Measurements from ENCODE around the gene TMCC3. TPM values are rescaled to one million over a fixed set of nuclear protein-coding genes. Genes with fewer than 3 reads are reported as not detected.

The TMCC3 gene
- total and polyA plus RNA-seq, 2 of the 13 experiments (the other 11 are each of a cell fraction or from before 2014, with no cell fraction given): not detected

DNA sequence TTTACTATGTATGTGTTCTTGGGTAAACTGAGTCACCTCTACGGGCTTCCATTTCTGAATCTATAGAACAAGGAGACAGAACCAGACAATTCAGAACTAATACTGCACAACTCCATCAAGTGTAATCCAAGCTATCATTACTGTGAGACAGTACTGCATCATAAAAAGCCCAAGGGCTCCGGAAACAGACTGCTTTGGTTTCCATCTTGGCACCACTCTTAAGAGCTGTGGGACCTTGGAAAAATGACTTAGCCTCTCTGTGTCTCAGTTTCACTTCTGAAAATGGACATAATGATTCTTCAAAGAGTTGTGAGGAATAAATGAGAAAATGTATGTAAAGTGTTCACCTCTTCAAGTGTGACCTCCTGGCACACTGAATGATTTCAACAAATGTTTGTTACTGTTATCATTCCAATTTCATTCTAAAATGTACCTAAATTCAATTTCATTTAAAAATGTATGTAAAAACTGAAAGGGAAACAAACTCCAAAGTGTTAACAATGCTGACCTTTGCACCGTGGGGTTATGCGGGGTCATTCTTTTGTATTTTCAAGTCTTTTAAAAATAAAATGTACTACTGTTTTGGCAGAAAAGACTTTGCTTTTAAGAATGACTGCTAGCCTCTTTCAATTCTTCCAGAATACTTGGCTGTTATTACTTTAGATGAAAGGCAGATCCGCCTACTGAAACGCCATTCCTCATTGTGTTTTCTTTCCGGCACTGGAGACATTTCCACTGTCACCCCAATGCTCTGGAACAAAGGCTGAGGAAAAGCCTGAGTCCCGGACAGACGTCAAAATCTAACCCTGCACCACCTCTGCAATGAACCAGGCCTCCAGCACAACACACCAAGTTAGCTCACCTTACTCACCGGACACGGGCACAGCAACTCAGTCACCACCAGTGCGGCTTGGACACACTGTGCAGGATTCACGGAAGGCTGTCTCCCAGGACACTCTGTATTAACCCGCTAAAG lies 62.8 kb downstream of the TMCC3 start:
- in situ Hi-C loops (cut with HindIII; ENCODE audit: extremely low pct_ligation_motif_present, low pct_unique_long_range_greater_than_20kb): no loop called here
- ChIA-PET CTCF (ENCODE audit: low intra/inter-chr PET ratio, low total read pairs) (no interaction called here), POLR2A (no interaction called here)
- Histone ChIP-seq H3K4me2 (ENCODE audit: low read depth, low read length) (no peak overlapping the region), H3K27ac (ENCODE audit: extremely low read length, insufficient read depth, low read length) (no peak overlapping the region), H3K27me3 (ENCODE audit: control insufficient read depth in 1 of 2, insufficient read depth in 2 of 2, low read length in 2 of 2) (no peaks in the 10 kb centered on the region; a peak in 1 of 5 replicates), H2AFZ (ENCODE audit: low read length) (no peak overlapping the region), H3K4me1 (ENCODE audit: insufficient read depth, low read length) (no peaks in the 10 kb centered on the region), H3K4me3 (replicated peaks in 1 of 3; ENCODE audit: insufficient read depth in 1 of 3, low read depth in 2 of 3, low read length in 3 of 3) (no peak overlapping the region), H3K36me3 (replicated peaks in 1 of 2; ENCODE audit: control insufficient read depth in 1 of 2, insufficient read depth in 2 of 2, low read length in 2 of 2) (no peaks in the 10 kb centered on the region), H3K9ac (ENCODE audit: insufficient read depth, low read depth, low read length) (no peak overlapping the region), H3K79me2 (ENCODE audit: insufficient read depth, low read length) (no peaks in the 10 kb centered on the region), H4K20me1 (ENCODE audit: insufficient read depth, low read length) (no peaks in the 10 kb centered on the region), H3K9me3 (ENCODE audit: low read length) (no peaks in the 10 kb centered on the region)
- WGBS (ENCODE audit: low lambda C conversion rate): 75% methylated on average over 14 of the region's 14 CpGs
- TF ChIP-seq, protein P1, sequence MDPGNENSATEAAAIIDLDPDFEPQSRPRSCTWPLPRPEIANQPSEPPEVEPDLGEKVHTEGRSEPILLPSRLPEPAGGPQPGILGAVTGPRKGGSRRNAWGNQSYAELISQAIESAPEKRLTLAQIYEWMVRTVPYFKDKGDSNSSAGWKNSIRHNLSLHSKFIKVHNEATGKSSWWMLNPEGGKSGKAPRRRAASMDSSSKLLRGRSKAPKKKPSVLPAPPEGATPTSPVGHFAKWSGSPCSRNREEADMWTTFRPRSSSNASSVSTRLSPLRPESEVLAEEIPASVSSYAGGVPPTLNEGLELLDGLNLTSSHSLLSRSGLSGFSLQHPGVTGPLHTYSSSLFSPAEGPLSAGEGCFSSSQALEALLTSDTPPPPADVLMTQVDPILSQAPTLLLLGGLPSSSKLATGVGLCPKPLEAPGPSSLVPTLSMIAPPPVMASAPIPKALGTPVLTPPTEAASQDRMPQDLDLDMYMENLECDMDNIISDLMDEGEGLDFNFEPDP (CRISPR knock-in tag; conservative IDR thresholded peaks at IDR 0.05): no peak
- TF ChIP-seq, protein P2, sequence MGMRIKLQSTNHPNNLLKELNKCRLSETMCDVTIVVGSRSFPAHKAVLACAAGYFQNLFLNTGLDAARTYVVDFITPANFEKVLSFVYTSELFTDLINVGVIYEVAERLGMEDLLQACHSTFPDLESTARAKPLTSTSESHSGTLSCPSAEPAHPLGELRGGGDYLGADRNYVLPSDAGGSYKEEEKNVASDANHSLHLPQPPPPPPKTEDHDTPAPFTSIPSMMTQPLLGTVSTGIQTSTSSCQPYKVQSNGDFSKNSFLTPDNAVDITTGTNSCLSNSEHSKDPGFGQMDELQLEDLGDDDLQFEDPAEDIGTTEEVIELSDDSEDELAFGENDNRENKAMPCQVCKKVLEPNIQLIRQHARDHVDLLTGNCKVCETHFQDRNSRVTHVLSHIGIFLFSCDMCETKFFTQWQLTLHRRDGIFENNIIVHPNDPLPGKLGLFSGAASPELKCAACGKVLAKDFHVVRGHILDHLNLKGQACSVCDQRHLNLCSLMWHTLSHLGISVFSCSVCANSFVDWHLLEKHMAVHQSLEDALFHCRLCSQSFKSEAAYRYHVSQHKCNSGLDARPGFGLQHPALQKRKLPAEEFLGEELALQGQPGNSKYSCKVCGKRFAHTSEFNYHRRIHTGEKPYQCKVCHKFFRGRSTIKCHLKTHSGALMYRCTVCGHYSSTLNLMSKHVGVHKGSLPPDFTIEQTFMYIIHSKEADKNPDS (CRISPR knock-in tag; IDR thresholded peaks at IDR 0.05): no peak
- TF ChIP-seq XRCC5 (optimal IDR thresholded peaks at IDR 0.05; ENCODE audit: low read length) (no peak), GLI4 (CRISPR knock-in tag; IDR thresholded peaks at IDR 0.05; ENCODE audit: borderline replicate concordance) (no peak), ZNF180 (CRISPR knock-in tag; IDR thresholded peaks at IDR 0.05; ENCODE audit: borderline replicate concordance, low read depth) (no peak), ZIK1 (CRISPR knock-in tag; IDR thresholded peaks at IDR 0.05; ENCODE audit: borderline replicate concordance, low read depth) (no peak), ZNF883 (CRISPR knock-in tag; IDR thresholded peaks at IDR 0.05; ENCODE audit: not compliant biosample characterization) (no peak), ZNF317 (CRISPR knock-in tag; IDR thresholded peaks at IDR 0.05) (no peak), ZNF761 (CRISPR knock-in tag; conservative IDR thresholded peaks at IDR 0.05) (no peak), ZNF776 (CRISPR knock-in tag; IDR thresholded peaks at IDR 0.05) (no peak), ZNF546 (CRISPR knock-in tag; conservative IDR thresholded peaks at IDR 0.05) (no peak), ZNF709 (CRISPR knock-in tag; IDR thresholded peaks at IDR 0.05) (no peak), ZNF431 (CRISPR knock-in tag; IDR thresholded peaks at IDR 0.05; ENCODE audit: borderline replicate concordance, low read depth) (no peak), ZNF552 (CRISPR knock-in tag; IDR thresholded peaks at IDR 0.05; ENCODE audit: borderline replicate concordance) (no peak), ZBTB3 (CRISPR knock-in tag; IDR thresholded peaks at IDR 0.05; ENCODE audit: borderline replicate concordance, low read depth) (no peak), ZNF484 (CRISPR knock-in tag; IDR thresholded peaks at IDR 0.05; ENCODE audit: borderline replicate concordance, low read depth) (no peak), CBX1 (IDR thresholded peaks at IDR 0.05; ENCODE audit: low read depth) (no peak), NKX3-1 (CRISPR knock-in tag; IDR thresholded peaks at IDR 0.05) (no peak), SATB2 (CRISPR knock-in tag; IDR thresholded peaks at IDR 0.05) (no peak)
- no peak for FAIRE-seq
- no TSS peak for BruUV-seq (replicated peaks)
- DNase-seq (ENCODE audit: low spot score): no peak
- intact Hi-C loops (cut with micrococcal nuclease; ENCODE audit: unreplicated experiment): no loop called here
- no peak for ATAC-seq
